HFF-Myc (cell line): ENCODE results near the gene HEXD.

ENCODE experiments used
- DNase-seq: peaks from one replicate; pipeline ENCODE4 v3.0.0-alpha.2; 2011; ENCODE audit warnings: low read depth; ENCODE audit errors: extremely low read depth
- H3K4me3 ChIP-seq: replicated peaks from 2 replicates; pipeline ENCODE4 v1.5.1; 2011; ENCODE audit warnings: low read depth, mild to moderate bottlenecking, control low read depth, low read length
- CTCF ChIP-seq: IDR thresholded peaks from 2 replicates; pipeline ENCODE4 v1.5.1; 2012; ENCODE audit warnings: mild to moderate bottlenecking, low read depth, low read length, control low read depth; ENCODE audit errors: missing control alignments

The HEXD gene

DNA sequence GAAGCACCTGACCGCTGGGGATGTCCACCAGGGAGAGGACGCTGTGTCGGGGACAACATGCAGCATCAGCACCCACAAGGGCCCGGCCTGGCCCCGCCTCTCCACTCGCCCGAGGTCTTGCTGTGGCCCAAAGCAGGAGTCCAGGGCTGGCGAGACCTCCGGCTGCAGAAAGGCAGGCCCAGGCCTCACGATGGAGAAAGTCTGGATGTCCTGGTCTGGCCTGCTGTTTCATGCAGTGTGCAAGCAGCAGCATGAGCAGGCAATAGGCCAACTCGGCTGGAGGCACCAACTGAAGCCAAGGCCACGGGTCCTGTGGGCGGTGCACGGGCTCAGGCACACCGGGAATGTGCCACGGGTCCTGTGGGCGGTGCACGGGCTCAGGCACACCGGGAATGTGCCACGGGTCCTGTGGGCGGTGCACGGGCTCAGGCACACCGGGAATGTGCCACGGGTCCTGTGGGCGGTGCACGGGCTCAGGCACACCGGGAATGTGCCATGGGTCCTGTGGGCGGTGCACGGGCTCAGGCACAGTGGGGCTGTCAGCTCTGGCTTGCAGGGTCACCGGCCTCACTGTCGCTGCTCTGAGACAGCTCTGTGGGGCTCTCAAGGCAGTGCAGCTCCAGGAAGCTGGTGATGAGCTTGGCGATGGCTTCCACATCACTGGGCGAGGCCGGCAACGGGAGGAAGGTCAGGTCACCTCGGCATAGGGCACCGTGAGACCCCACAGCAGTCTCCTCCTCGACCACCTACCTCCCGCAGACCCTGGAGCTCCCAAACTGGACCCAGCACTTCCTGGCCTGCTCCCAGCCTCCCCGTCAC, 25.5 kb downstream of the HEXD start:
- no peak overlapping the region for H3K4me3 ChIP-seq
- TF ChIP-seq CTCF, result no peak
- no peak for DNase-seq

GRCh38 chr17:82444284-82444893, 26.2 kb downstream of the HEXD start:
- DNase-seq, result no peak
- no peak overlapping the region for H3K4me3 ChIP-seq
- TF ChIP-seq CTCF, result no peak

- TF ChIP-seq CTCF, result no peak
Measured at GRCh38 chr17:82444941-82445521, 26.9 kb downstream of the HEXD start.

DNA sequence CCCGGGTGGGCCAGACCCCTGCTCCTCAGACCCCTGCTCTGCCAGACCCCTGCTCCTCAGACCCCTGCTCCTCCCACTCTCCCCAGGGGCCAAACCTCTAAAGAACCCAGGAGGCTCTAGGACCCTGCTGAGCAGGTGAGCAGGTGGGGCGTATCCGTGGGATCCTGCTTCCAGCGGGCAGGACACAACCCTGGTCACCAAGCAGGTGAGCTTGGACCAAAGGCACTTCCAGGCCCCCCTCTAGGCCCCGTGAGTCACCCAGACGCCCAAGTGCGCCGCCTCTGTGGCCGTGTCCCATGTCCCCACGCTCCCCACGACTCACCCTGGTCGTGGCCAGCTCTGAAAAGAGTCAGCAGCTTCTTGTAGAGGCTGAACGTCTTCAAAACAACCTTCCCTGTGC, 27.4 kb downstream of the HEXD start:
- H3K4me3 ChIP-seq, result no peak overlapping the region
- DNase-seq, result no peak
- no peak for TF ChIP-seq CTCF

More at GRCh38 chr17:82444941-82445521, 26.9 kb downstream of the HEXD start:
- DNase-seq, result no peak
- no peak overlapping the region for H3K4me3 ChIP-seq

- DNase-seq, result no peak
- H3K4me3 ChIP-seq, result no peak overlapping the region
- no peak for TF ChIP-seq CTCF
Measured at GRCh38 chr17:82446124-82446523, 28.0 kb downstream of the HEXD start.

DNA sequence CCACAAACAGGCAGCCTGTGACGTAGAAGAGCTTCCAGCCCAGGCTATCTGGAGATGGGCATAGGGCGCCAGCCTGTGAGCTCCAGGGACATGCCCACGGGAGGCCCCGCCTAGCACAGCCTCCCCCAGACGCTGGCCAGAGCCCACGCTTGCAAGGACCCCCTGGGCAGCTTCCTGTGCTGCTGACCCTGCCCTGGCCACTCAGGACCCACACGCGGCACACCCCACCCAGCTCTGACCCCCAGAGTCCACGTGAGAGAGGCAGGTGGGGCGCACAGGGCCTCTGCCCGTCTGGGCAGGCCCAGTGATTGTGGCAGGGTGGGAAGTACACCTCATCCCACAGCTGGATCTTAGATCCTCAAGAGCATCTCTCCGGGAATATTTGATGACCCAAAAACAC, 28.5 kb downstream of the HEXD start:
- H3K4me3 ChIP-seq, result no peak overlapping the region
- no peak for DNase-seq
- TF ChIP-seq CTCF, result no peak
